Liver (tissue), 9 donors: Measurements from ENCODE around the gene CHID1. TPM values are rescaled to one million over a fixed set of nuclear protein-coding genes. Genes with fewer than 3 reads are reported as not detected.

Source experiments
- DNase-seq: peaks from one replicate; pipeline ENCODE4 v3.0.0-alpha.2; 2017; ENCODE audit warnings: low spot score
- H3K27ac ChIP-seq, 2 donors: one replicate each; pipeline ENCODE4 v1.7.0; 2013; ENCODE audit warnings: inconsistent platforms in 2 of 2, low read length in 2 of 2, control low read depth in 1 of 2, low read depth in 1 of 2, mild to moderate bottlenecking in 1 of 2
- H3K27me3 ChIP-seq, 4 donors: one replicate each; pipeline versions ENCODE4 v1.6.1 to v1.7.0; 2013; ENCODE audit warnings: low read length in 3 of 4, inconsistent platforms in 1 of 4, mild to moderate bottlenecking in 1 of 4, moderate library complexity in 1 of 4; ENCODE audit not compliant: control insufficient read depth in 4 of 4, insufficient read depth in 4 of 4
- H3K36me3 ChIP-seq, 4 donors: one replicate each; pipeline versions ENCODE4 v1.6.1 to v1.7.0; 2013; ENCODE audit warnings: low read length in 3 of 4, mild to moderate bottlenecking in 3 of 4, low read depth in 1 of 4, moderate library complexity in 1 of 4; ENCODE audit not compliant: control insufficient read depth in 4 of 4, insufficient read depth in 3 of 4
- H3K4me1 ChIP-seq, 4 donors: one replicate each; pipeline versions ENCODE4 v1.6.1 to v1.7.0; 2013; ENCODE audit warnings: low read length in 3 of 4, mild to moderate bottlenecking in 3 of 4, moderate library complexity in 1 of 4; ENCODE audit not compliant: control insufficient read depth in 4 of 4, insufficient read depth in 4 of 4
- H3K4me3 ChIP-seq, 3 donors: one replicate each; pipeline versions ENCODE4 v1.6.1 to v1.7.0; 2013; ENCODE audit warnings: low read length in 3 of 3, control low read depth in 1 of 3, low read depth in 1 of 3, mild to moderate bottlenecking in 1 of 3
- H3K9ac ChIP-seq, 2 donors: one replicate each; pipeline ENCODE4 v1.7.0; 2013; ENCODE audit warnings: low read length in 2 of 2, mild to moderate bottlenecking in 2 of 2, moderate library complexity in 2 of 2, control low read depth in 1 of 2, low read depth in 1 of 2
- H3K9me3 ChIP-seq, 4 donors: one replicate each; pipeline versions ENCODE4 v1.6.1 to v1.7.0; 2013; ENCODE audit warnings: low read length in 3 of 4; ENCODE audit not compliant: control insufficient read depth in 4 of 4
- CTCF ChIP-seq: fragments of 150-350 bp; IDR thresholded peaks from 2 replicates; pipeline ENCODE4 v1.5.1; 2017; ENCODE audit warnings: improper control_type of control experiment, low read depth, low read length; ENCODE audit not compliant: missing input control
- FOXA1 ChIP-seq: IDR thresholded peaks from 2 replicates; pipeline ENCODE4 v1.6.1; 2016; ENCODE audit warnings: antibody characterized with exemption
- FOXA2 ChIP-seq: IDR thresholded peaks from 2 replicates; pipeline ENCODE4 v1.6.1; 2016; ENCODE audit warnings: antibody characterized with exemption
- GABPA ChIP-seq, 2 donors: IDR thresholded peaks in 1 of 2; conservative IDR thresholded peaks in 1 of 2; 2 replicates each; pipeline ENCODE4 v1.6.1; 2016; ENCODE audit warnings: antibody characterized with exemption in 2 of 2, mild to moderate bottlenecking in 1 of 2, moderate library complexity in 1 of 2
- HNF4A ChIP-seq, 2 donors: conservative IDR thresholded peaks; 2 replicates each; pipeline ENCODE4 v1.6.1; 2016; ENCODE audit warnings: antibody characterized with exemption in 2 of 2, mild to moderate bottlenecking in 2 of 2
- HNF4G ChIP-seq: IDR thresholded peaks from 2 replicates; pipeline ENCODE4 v1.6.1; 2016; ENCODE audit warnings: antibody characterized with exemption
- JUND ChIP-seq, 2 donors: IDR thresholded peaks; 2 replicates each; pipeline ENCODE4 v1.6.1; 2016; ENCODE audit warnings: antibody characterized with exemption in 2 of 2
- NR2F2 ChIP-seq: IDR thresholded peaks from 2 replicates; pipeline ENCODE4 v1.6.1; 2016; ENCODE audit warnings: antibody characterized with exemption
- RAD21 ChIP-seq, 2 donors: IDR thresholded peaks; 2 replicates each; pipeline ENCODE4 v1.6.1; 2016; ENCODE audit warnings: antibody characterized with exemption in 2 of 2, mild to moderate bottlenecking in 2 of 2
- RXRA ChIP-seq, 2 donors: IDR thresholded peaks; 2 replicates each; pipeline ENCODE4 v1.6.1; 2017 to 2018; ENCODE audit warnings: antibody characterized with exemption in 2 of 2, mild to moderate bottlenecking in 1 of 2
- SP1 ChIP-seq: IDR thresholded peaks from 2 replicates; pipeline ENCODE4 v1.6.1; 2018; ENCODE audit warnings: antibody characterized with exemption, mild to moderate bottlenecking
- YY1 ChIP-seq: IDR thresholded peaks from 2 replicates; pipeline ENCODE4 v1.6.1; 2016; ENCODE audit warnings: antibody characterized with exemption, mild to moderate bottlenecking
- WGBS: extraction: QIAGEN DNeasy Blood & Tissue Kit; methylation state at CpG from one replicate; pipeline ENCODE4 v1.1.7; 2013; 5-methylcytosine and 5-hydroxymethylcytosine counted together
- polyA plus RNA-seq, 2 donors: library from polyadenylated mRNA; stranded (reverse) in 1 of 2; unstranded in 1 of 2; fragments of 200-250 nt in 1 of 2; fragments of >200 nt in 1 of 2; fragmentation: Nextera tagmentation in 1 of 2; extraction: Ambion mirVana in 1 of 2; gene quantifications; one replicate each; pipeline versions ENCODE4 v1.2.1 to v1.2.3, GENCODE V29; 2013 to 2015
- total RNA-seq, 2 donors: library from RNA; depleted of rRNA; stranded (reverse); fragments of >200 nt; gene quantifications; one replicate each; pipeline ENCODE4 v1.2.3, GENCODE V29; 2014
- TF ChIP-seq, protein P1 (sequence below): IDR thresholded peaks from 2 replicates; pipeline ENCODE4 v1.6.1; 2016; ENCODE audit warnings: antibody characterized with exemption
- TF ChIP-seq, protein P2 (sequence below): IDR thresholded peaks from 2 replicates; pipeline ENCODE4 v1.6.1; 2016; ENCODE audit warnings: antibody characterized with exemption
- TF ChIP-seq, protein P3 (sequence below): IDR thresholded peaks from 2 replicates; pipeline ENCODE4 v1.6.1; 2016; ENCODE audit warnings: antibody characterized with exemption, mild to moderate bottlenecking
- donor health status: healthy.
- donor health status: healthy.
- donor health status: healthy.
- donor health status: healthy.
- donor health status: healthy.

Gene CHID1
- total and polyA plus RNA-seq, 4 donors, result 39.5 to 68.8 (median 59.1) TPM

DNA sequence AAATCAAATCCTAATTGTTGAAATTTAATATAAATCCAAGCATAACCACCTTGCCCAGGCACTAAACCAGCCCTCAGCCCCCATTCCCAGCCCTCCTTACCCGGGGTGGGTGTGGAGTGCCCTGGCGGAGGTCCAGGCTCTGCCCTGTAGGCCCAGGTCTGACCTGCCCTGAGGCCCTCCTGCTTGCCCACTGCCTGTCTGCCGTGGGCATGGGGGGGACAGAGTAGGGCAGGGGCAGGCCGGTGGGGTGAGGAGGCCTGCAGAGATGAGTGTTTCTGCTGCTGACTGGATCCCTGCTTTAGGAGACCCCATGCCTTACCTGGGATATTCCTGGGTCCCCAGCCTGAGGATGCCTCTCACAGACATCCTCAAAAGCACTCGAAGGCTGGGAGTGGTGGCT, 3.6 kb upstream of the CHID1 start:
- Histone ChIP-seq H3K27ac (peak overlapping the region; percentile 93 to 96), H3K36me3 (no peaks in the 10 kb centered on the region), H3K27me3 (no peaks in the 10 kb centered on the region), H3K9me3 (no peaks in the 10 kb centered on the region), H3K4me1 (peaks cover 1 to 46% (median 35%) of the 10 kb centered on the region in 4 donors), H3K4me3 (peak overlapping the region; percentile 8 to 57 (median 35)), H3K9ac (peak overlapping the region; percentile 49 to 60)
- no peak for TF ChIP-seq GABPA (IDR thresholded peaks at IDR 0.05 in 1 of 2, conservative IDR thresholded peaks at IDR 0.05 in 1 of 2)
- no peak for TF ChIP-seq RAD21 (IDR thresholded peaks at IDR 0.05)
- no peak for TF ChIP-seq RXRA (IDR thresholded peaks at IDR 0.05)
- TF ChIP-seq SP1, result no peak
- no peak for TF ChIP-seq FOXA1
- TF ChIP-seq FOXA2, result no peak
- no peak for TF ChIP-seq YY1
- TF ChIP-seq, protein P1, sequence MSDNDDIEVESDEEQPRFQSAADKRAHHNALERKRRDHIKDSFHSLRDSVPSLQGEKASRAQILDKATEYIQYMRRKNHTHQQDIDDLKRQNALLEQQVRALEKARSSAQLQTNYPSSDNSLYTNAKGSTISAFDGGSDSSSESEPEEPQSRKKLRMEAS, result no peak
- TF ChIP-seq, protein P2, sequence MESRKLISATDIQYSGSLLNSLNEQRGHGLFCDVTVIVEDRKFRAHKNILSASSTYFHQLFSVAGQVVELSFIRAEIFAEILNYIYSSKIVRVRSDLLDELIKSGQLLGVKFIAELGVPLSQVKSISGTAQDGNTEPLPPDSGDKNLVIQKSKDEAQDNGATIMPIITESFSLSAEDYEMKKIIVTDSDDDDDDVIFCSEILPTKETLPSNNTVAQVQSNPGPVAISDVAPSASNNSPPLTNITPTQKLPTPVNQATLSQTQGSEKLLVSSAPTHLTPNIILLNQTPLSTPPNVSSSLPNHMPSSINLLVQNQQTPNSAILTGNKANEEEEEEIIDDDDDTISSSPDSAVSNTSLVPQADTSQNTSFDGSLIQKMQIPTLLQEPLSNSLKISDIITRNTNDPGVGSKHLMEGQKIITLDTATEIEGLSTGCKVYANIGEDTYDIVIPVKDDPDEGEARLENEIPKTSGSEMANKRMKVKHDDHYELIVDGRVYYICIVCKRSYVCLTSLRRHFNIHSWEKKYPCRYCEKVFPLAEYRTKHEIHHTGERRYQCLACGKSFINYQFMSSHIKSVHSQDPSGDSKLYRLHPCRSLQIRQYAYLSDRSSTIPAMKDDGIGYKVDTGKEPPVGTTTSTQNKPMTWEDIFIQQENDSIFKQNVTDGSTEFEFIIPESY, result no peak
- TF ChIP-seq HNF4G, result no peak
- no peak for TF ChIP-seq CTCF
- no peak for TF ChIP-seq NR2F2
- no peak for TF ChIP-seq HNF4A (conservative IDR thresholded peaks at IDR 0.05)
- DNase-seq, result no peak
- 35% methylated on average over 5 of the region's 5 CpGs for WGBS

DNA sequence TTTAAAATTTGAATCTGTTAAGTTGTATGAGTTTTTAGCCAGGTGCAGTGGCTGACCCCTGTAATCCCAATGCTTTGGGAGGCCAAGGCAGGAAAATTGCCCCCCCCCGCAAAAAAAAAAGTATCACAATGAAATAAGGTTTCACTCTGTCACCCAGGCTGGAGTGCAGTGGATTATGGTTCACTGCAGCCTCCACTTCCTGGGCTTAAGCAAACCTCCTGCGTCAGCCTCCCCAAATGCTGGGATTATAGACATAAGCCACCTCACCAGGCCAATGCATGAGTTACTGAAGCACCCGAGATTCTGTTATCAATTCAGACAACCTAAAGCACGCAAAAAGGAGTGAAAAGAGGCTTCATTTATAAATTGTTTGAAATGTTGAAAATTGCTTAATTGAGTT, 2.4 kb upstream of the CHID1 start:
- Histone ChIP-seq H3K9me3 (no peaks in the 10 kb centered on the region), H3K4me1 (peaks cover 1 to 49% (median 36%) of the 10 kb centered on the region in 4 donors), H3K36me3 (no peaks in the 10 kb centered on the region), H3K9ac (no peak overlapping the region), H3K27ac (no peak overlapping the region), H3K4me3 (no peak overlapping the region), H3K27me3 (no peaks in the 10 kb centered on the region)
- DNase-seq, result no peak
- no peak for TF ChIP-seq FOXA2
- no peak for TF ChIP-seq JUND (IDR thresholded peaks at IDR 0.05)
- TF ChIP-seq GABPA (IDR thresholded peaks at IDR 0.05 in 1 of 2, conservative IDR thresholded peaks at IDR 0.05 in 1 of 2), result no peak
- TF ChIP-seq, protein P3, sequence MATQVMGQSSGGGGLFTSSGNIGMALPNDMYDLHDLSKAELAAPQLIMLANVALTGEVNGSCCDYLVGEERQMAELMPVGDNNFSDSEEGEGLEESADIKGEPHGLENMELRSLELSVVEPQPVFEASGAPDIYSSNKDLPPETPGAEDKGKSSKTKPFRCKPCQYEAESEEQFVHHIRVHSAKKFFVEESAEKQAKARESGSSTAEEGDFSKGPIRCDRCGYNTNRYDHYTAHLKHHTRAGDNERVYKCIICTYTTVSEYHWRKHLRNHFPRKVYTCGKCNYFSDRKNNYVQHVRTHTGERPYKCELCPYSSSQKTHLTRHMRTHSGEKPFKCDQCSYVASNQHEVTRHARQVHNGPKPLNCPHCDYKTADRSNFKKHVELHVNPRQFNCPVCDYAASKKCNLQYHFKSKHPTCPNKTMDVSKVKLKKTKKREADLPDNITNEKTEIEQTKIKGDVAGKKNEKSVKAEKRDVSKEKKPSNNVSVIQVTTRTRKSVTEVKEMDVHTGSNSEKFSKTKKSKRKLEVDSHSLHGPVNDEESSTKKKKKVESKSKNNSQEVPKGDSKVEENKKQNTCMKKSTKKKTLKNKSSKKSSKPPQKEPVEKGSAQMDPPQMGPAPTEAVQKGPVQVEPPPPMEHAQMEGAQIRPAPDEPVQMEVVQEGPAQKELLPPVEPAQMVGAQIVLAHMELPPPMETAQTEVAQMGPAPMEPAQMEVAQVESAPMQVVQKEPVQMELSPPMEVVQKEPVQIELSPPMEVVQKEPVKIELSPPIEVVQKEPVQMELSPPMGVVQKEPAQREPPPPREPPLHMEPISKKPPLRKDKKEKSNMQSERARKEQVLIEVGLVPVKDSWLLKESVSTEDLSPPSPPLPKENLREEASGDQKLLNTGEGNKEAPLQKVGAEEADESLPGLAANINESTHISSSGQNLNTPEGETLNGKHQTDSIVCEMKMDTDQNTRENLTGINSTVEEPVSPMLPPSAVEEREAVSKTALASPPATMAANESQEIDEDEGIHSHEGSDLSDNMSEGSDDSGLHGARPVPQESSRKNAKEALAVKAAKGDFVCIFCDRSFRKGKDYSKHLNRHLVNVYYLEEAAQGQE, result no peak
- no peak for TF ChIP-seq NR2F2
- no peak for TF ChIP-seq HNF4G
- no peak for TF ChIP-seq FOXA1
- 78% methylated on average over 4 of the region's 4 CpGs for WGBS
